HCT116 (cell line): ENCODE results near the gene SMARCA2. TPM values are rescaled to one million over a fixed set of nuclear protein-coding genes. Genes with fewer than 3 reads are reported as not detected.

ENCODE experiments used
- ATAC-seq: fragments of 200-7000 bp; cut with Tn5 transposase; 2 replicates; pipeline ENCODE4 v1.9.1; 2020; ENCODE audit warnings: mild to moderate bottlenecking, moderate library complexity
- BruUV-seq: library from RNA; stranded (reverse); fragments of 400-500 nt; replicated peaks from 2 replicates; lab custom pipeline; 2021; lab: Mats Ljungman, UMichigan
- CTCF ChIA-PET: fragments of 300-600 bp; sonication (Branson Sonifier 250); formaldehyde crosslinking; loops from one replicate; lab custom pipeline; 2021; ENCODE audit warnings: antibody characterized with exemption; lab: Charles Lee
- POLR2A ChIA-PET: fragments of 300-600, 350-600 bp; sonication (Branson Sonifier 250); formaldehyde crosslinking; loops from one replicate; lab custom pipeline; 2021; ENCODE audit warnings: antibody characterized with exemption; lab: Charles Lee
- RAD21 ChIA-PET, 2 experiments: fragments of 300-600 bp; sonication (Branson Sonifier 250); formaldehyde crosslinking; loops; one replicate each; lab custom pipeline; 2023; ENCODE audit warnings: low total read pairs in 2 of 2; ENCODE audit not compliant: uncharacterized antibody in 2 of 2, unreplicated experiment in 2 of 2, low non-redundant PET in 1 of 2; lab: Charles Lee
- DNase-seq: peaks from one replicate; pipeline ENCODE4 v3.0.0-alpha.2; 2010; ENCODE audit warnings: low read depth, low spot score
- H2AFZ ChIP-seq: fragments of 200-600 bp; shearing (Covaris generic), sonication (generic); 2 replicates; pipeline ENCODE4 v1.6.1; 2017; ENCODE audit warnings: low read depth, mixed run types, mixed read lengths, antibody characterized with exemption, low read length; ENCODE audit not compliant: poor library complexity, severe bottlenecking
- H3K27ac ChIP-seq: 2 replicates; pipeline ENCODE4 v1.5.1; 2012; ENCODE audit warnings: low read depth, low read length
- H3K27me3 ChIP-seq: fragments of 200-600 bp; sonication (generic); 2 replicates; pipeline ENCODE4 v1.6.1; 2016; ENCODE audit warnings: mixed run types, low read length, mixed read lengths; ENCODE audit not compliant: insufficient read depth
- H3K36me3 ChIP-seq, 2 experiments: fragments of 200-500 bp in 1 of 2; fragments of 200-600 bp in 1 of 2; sonication (Bioruptor generic) in 1 of 2; sonication (generic) in 1 of 2; 2 replicates each; pipeline versions ENCODE4 v1.5.1 to v1.6.1; 2014 to 2016; ENCODE audit warnings: low read length in 2 of 2, inconsistent platforms in 1 of 2, mixed read lengths in 1 of 2, mixed run types in 1 of 2; ENCODE audit not compliant: insufficient read depth in 2 of 2, control insufficient read depth in 1 of 2
- H3K4me1 ChIP-seq, 2 experiments: fragments of 200-600 bp in 1 of 2; sonication (generic) in 1 of 2; 2 replicates each; pipeline versions ENCODE4 v1.5.1 to v1.6.1; 2012 to 2017; ENCODE audit warnings: low read length in 2 of 2, inconsistent platforms in 1 of 2, mild to moderate bottlenecking in 1 of 2, mixed read lengths in 1 of 2, mixed run types in 1 of 2, moderate library complexity in 1 of 2; ENCODE audit not compliant: insufficient read depth in 2 of 2, control insufficient read depth in 1 of 2
- H3K4me2 ChIP-seq: fragments of 200-600 bp; sonication (generic); 2 replicates; pipeline ENCODE4 v1.6.1; 2017; ENCODE audit warnings: mixed run types, low read length, mixed read lengths
- H3K4me3 ChIP-seq, 2 experiments: fragments of 200-600 bp in 1 of 2; sonication (generic) in 1 of 2; replicated peaks in 1 of 2; 2 replicates each; pipeline ENCODE4 v1.5.1; 2011 to 2016; ENCODE audit warnings: low read length in 2 of 2, control low read depth in 1 of 2, low read depth in 1 of 2, mild to moderate bottlenecking in 1 of 2, mixed read lengths in 1 of 2, mixed run types in 1 of 2
- H3K79me2 ChIP-seq: fragments of 200-600 bp; sonication (generic); 2 replicates; pipeline ENCODE4 v1.6.1; 2017; ENCODE audit warnings: mild to moderate bottlenecking, mixed run types, low read length, moderate library complexity, mixed read lengths; ENCODE audit not compliant: insufficient read depth
- H3K9ac ChIP-seq: fragments of 200-600 bp; sonication (generic); 2 replicates; pipeline ENCODE4 v1.6.1; 2016; ENCODE audit warnings: low read length, mixed read lengths
- H3K9me2 ChIP-seq: fragments of 200-600 bp; sonication (generic), shearing (Covaris generic); 2 replicates; pipeline ENCODE4 v1.6.1; 2017; ENCODE audit warnings: mixed run types, mild to moderate bottlenecking, moderate library complexity; ENCODE audit not compliant: insufficient read depth
- H3K9me3 ChIP-seq, 2 experiments: fragments of 200-500 bp in 1 of 2; fragments of 200-600 bp in 1 of 2; sonication (Bioruptor generic) in 1 of 2; sonication (generic) in 1 of 2; 2 replicates each; pipeline ENCODE4 v1.6.1; 2014 to 2017; ENCODE audit warnings: low read length in 2 of 2, mixed read lengths in 2 of 2, inconsistent platforms in 1 of 2, low read depth in 1 of 2, mild to moderate bottlenecking in 1 of 2, mixed run types in 1 of 2, moderate library complexity in 1 of 2; ENCODE audit not compliant: control insufficient read depth in 1 of 2, insufficient read depth in 1 of 2
- H4K20me1 ChIP-seq: fragments of 200-600 bp; sonication (generic), shearing (Covaris generic); 2 replicates; pipeline ENCODE4 v1.6.1; 2017; ENCODE audit warnings: mixed run types, mild to moderate bottlenecking, moderate library complexity; ENCODE audit not compliant: insufficient read depth
- EZH2phosphoT487 ChIP-seq: fragments of 200-600 bp; IDR thresholded peaks from 2 replicates; pipeline ENCODE4 v1.6.1; 2018; ENCODE audit warnings: antibody characterized with exemption, borderline replicate concordance
- JUND ChIP-seq: IDR thresholded peaks from 2 replicates; pipeline ENCODE4 v1.6.1; 2012
- POLR2A ChIP-seq: IDR thresholded peaks from 2 replicates; pipeline ENCODE4 v1.7.0; 2011; ENCODE audit warnings: borderline replicate concordance; ENCODE audit not compliant: insufficient read depth, insufficient read length; ENCODE audit errors: extremely low read depth
- RAD21 ChIP-seq: IDR thresholded peaks from 2 replicates; pipeline ENCODE4 v1.6.1; 2012; ENCODE audit warnings: low read depth, mild to moderate bottlenecking
- SRF ChIP-seq: IDR thresholded peaks from 2 replicates; pipeline ENCODE4 v1.6.1; 2012; ENCODE audit warnings: low read depth
- TCF7L2 ChIP-seq: IDR thresholded peaks from 2 replicates; pipeline ENCODE4 v1.7.0; 2011; ENCODE audit warnings: borderline replicate concordance, inconsistent platforms; ENCODE audit not compliant: insufficient read depth, insufficient read length; ENCODE audit errors: extremely low read depth
- ZNF274 ChIP-seq: fragments of 200-500 bp; sonication (Bioruptor generic); IDR thresholded peaks from 2 replicates; pipeline ENCODE4 v1.6.1; 2014; ENCODE audit warnings: mild to moderate bottlenecking, low read depth, low read length, inconsistent platforms
- intact Hi-C: fragments of 100-400 bp; cut with micrococcal nuclease; formaldehyde crosslinking; loops from 2 replicates; pipeline ENCODE4 v1.10.0; 2022
- total RNA-seq: library from RNA; stranded (reverse); gene quantifications from one replicate; pipeline ENCODE4 v1.2.1, GENCODE V29; 2021; ENCODE audit not compliant: unreplicated experiment
- TF ChIP-seq, protein P1 (sequence below): IDR thresholded peaks from 2 replicates; pipeline ENCODE4 v1.6.1; 2011; ENCODE audit warnings: mild to moderate bottlenecking, low read length, moderate library complexity; ENCODE audit not compliant: insufficient replicate concordance; ENCODE audit errors: extremely low read depth
- TF ChIP-seq, protein P2 (sequence below): IDR thresholded peaks from 2 replicates; pipeline ENCODE4 v1.6.1; 2012; ENCODE audit warnings: low read depth

SMARCA2 gene
- total RNA-seq, 1 experiment from 2014 or later, result 14.7 TPM

DNA sequence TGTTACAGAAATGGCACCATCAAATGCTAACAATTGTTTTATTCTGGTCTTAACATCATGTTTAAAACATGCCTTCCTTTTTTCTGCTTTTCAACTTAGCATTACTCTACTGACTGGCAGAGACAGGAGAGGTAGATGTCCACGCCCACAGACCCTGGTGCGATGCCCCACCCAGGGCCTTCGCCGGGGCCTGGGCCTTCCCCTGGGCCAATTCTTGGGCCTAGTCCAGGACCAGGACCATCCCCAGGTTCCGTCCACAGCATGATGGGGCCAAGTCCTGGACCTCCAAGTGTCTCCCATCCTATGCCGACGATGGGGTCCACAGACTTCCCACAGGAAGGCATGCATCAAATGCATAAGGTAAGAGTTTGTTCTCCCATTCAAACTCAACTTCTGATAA, 13.7 kb downstream of the SMARCA2 start:
- DNase-seq (no peak), ATAC-seq (no peak)
- Histone ChIP-seq H3K4me1 (no peaks in the 10 kb centered on the region), H3K36me3 (no peaks in the 10 kb centered on the region), H3K9me3 (no peaks in the 10 kb centered on the region), H2AFZ (no peak overlapping the region), H3K9me2 (no peaks in the 10 kb centered on the region), H3K9ac (no peak overlapping the region), H3K27me3 (no peaks in the 10 kb centered on the region), H3K4me2 (no peak overlapping the region), H3K4me3 (no peak overlapping the region), H3K27ac (no peak overlapping the region), H3K79me2 (no peaks in the 10 kb centered on the region), H4K20me1 (no peaks in the 10 kb centered on the region)
- ChIA-PET CTCF (no interaction called here), RAD21 (no interaction called here), POLR2A (no interaction called here)
- intact Hi-C loops, result no loop called here
- BruUV-seq, result no TSS peak
- no peak for TF ChIP-seq ZNF274
- TF ChIP-seq, protein P1, sequence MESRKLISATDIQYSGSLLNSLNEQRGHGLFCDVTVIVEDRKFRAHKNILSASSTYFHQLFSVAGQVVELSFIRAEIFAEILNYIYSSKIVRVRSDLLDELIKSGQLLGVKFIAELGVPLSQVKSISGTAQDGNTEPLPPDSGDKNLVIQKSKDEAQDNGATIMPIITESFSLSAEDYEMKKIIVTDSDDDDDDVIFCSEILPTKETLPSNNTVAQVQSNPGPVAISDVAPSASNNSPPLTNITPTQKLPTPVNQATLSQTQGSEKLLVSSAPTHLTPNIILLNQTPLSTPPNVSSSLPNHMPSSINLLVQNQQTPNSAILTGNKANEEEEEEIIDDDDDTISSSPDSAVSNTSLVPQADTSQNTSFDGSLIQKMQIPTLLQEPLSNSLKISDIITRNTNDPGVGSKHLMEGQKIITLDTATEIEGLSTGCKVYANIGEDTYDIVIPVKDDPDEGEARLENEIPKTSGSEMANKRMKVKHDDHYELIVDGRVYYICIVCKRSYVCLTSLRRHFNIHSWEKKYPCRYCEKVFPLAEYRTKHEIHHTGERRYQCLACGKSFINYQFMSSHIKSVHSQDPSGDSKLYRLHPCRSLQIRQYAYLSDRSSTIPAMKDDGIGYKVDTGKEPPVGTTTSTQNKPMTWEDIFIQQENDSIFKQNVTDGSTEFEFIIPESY, result no peak
- TF ChIP-seq EZH2phosphoT487, result no peak
- TF ChIP-seq POLR2A, result no peak
- no peak for TF ChIP-seq RAD21
- TF ChIP-seq SRF, result no peak
- TF ChIP-seq TCF7L2, result no peak
- TF ChIP-seq JUND, result no peak
- TF ChIP-seq, protein P2, sequence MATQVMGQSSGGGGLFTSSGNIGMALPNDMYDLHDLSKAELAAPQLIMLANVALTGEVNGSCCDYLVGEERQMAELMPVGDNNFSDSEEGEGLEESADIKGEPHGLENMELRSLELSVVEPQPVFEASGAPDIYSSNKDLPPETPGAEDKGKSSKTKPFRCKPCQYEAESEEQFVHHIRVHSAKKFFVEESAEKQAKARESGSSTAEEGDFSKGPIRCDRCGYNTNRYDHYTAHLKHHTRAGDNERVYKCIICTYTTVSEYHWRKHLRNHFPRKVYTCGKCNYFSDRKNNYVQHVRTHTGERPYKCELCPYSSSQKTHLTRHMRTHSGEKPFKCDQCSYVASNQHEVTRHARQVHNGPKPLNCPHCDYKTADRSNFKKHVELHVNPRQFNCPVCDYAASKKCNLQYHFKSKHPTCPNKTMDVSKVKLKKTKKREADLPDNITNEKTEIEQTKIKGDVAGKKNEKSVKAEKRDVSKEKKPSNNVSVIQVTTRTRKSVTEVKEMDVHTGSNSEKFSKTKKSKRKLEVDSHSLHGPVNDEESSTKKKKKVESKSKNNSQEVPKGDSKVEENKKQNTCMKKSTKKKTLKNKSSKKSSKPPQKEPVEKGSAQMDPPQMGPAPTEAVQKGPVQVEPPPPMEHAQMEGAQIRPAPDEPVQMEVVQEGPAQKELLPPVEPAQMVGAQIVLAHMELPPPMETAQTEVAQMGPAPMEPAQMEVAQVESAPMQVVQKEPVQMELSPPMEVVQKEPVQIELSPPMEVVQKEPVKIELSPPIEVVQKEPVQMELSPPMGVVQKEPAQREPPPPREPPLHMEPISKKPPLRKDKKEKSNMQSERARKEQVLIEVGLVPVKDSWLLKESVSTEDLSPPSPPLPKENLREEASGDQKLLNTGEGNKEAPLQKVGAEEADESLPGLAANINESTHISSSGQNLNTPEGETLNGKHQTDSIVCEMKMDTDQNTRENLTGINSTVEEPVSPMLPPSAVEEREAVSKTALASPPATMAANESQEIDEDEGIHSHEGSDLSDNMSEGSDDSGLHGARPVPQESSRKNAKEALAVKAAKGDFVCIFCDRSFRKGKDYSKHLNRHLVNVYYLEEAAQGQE, result no peak
